GM12875 (cell line): ENCODE results near the gene CCDC83.

Experiments used
- H3K4me3 ChIP-seq: one replicate; pipeline ENCODE4 v1.5.1; 2011; ENCODE audit warnings: low read depth, low read length, control low read depth
- CTCF ChIP-seq: IDR thresholded peaks from 2 replicates; pipeline ENCODE4 v1.5.1; 2011; ENCODE audit warnings: low read depth, mild to moderate bottlenecking, control low read depth, inconsistent platforms, low read length, moderate library complexity, borderline replicate concordance; ENCODE audit not compliant: insufficient read depth

CCDC83 gene

GRCh38 chr11:85810871-85811611, 44.1 kb upstream of the CCDC83 start, which contains the start of gene SYTL2:
Gene SYTL2, minus strand, starts transcription at chr11:85811141. Its CDS starts 53,416 bp downstream, at chr11:85757725.
- TF ChIP-seq CTCF, result no peak
- peak within 1 kb of the TSS; percentile 29 for H3K4me3 ChIP-seq

GRCh38 chr11:85811624-85812023, 43.6 kb upstream of the CCDC83 start:
- no peak overlapping the region for H3K4me3 ChIP-seq
- TF ChIP-seq CTCF, result no peak

- H3K4me3 ChIP-seq, result no peak overlapping the region
- no peak for TF ChIP-seq CTCF
These were observed 41.5 kb upstream of the CCDC83 start for GRCh38 chr11:85813721-85814120.

DNA sequence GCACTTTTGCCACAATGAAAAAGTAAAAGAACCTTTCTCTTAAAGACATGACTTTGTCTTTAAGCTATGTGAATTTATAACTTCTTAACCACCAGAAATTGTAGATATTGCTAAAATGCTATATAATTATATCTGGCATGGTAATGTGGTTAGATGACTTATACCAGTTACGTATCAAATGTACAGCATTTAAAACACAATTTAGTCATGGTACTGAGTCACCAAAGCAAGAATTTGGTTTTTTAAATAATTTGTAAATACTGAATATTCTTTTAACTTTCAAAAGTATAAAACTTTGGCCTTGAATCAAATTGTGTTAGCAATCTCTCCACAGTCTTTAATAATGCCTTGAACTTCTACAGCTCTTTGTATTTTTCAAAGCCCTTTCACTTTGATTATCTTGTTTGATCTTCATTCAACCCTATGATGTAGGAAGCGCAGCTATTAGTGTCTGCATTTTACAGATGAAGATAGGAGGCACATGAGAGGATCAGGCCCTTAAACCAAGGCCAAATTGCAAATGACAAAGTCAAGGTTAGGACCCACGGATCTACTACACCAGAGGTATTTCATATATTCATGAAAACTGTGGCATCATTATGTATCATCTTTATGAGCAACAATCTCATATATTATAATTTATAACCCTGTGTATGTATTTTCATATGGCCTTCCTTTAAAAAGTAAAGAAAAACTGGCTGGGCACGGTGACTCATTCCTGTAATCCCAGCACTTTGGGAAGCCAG, 39.8 kb upstream of the CCDC83 start:
- TF ChIP-seq CTCF, result no peak
- H3K4me3 ChIP-seq, result no peak overlapping the region

GRCh38 chr11:85819441-85819840, 35.7 kb upstream of the CCDC83 start:
- no peak overlapping the region for H3K4me3 ChIP-seq
- TF ChIP-seq CTCF, result no peak

GRCh38 chr11:85821636-85822035, 33.5 kb upstream of the CCDC83 start:
- no peak for TF ChIP-seq CTCF
- no peak overlapping the region for H3K4me3 ChIP-seq

- no peak overlapping the region for H3K4me3 ChIP-seq
- no peak for TF ChIP-seq CTCF
These were observed 32.4 kb upstream of the CCDC83 start for GRCh38 chr11:85822814-85823213.
